Kidney epithelial cell (primary cell): ENCODE results near the gene CHMP2A. TPM values are rescaled to one million over a fixed set of nuclear protein-coding genes. Genes with fewer than 3 reads are reported as not detected.

Source experiments
- DNase-seq: peaks from one replicate; pipeline ENCODE4 v3.0.0-alpha.2; 2010; ENCODE audit warnings: low read depth
- H3K27me3 ChIP-seq: 2 replicates; pipeline ENCODE4 v1.6.0; 2011; ENCODE audit warnings: low read length; ENCODE audit not compliant: control insufficient read depth, insufficient read depth
- H3K36me3 ChIP-seq: 2 replicates; pipeline ENCODE4 v1.5.1; 2011; ENCODE audit warnings: low read length; ENCODE audit not compliant: control insufficient read depth, insufficient read depth
- H3K4me3 ChIP-seq: 2 replicates; pipeline ENCODE4 v1.5.1; 2011; ENCODE audit warnings: low read depth, mild to moderate bottlenecking, control low read depth, low read length
- total RNA-seq: library from RNA; depleted of rRNA; stranded (reverse); fragments of >200 nt; gene quantifications from 2 replicates; pipeline ENCODE4 v1.2.3, GENCODE V29; 2015
- TF ChIP-seq, protein P1 (sequence below): IDR thresholded peaks from 2 replicates; pipeline ENCODE4 v1.5.1; 2011; ENCODE audit warnings: mild to moderate bottlenecking, moderate library complexity, low read length, control low read depth, inconsistent platforms; ENCODE audit not compliant: insufficient read depth, poor library complexity, severe bottlenecking

Gene CHMP2A
- total RNA-seq, 1 donor from 2014 or later: 154 TPM

- Histone ChIP-seq H3K36me3 (peaks cover 1% of the 10 kb centered on the region), H3K4me3 (peak overlapping the region; percentile 64), H3K27me3 (no peaks in the 10 kb centered on the region)
- no peak for DNase-seq
- TF ChIP-seq, protein P1, sequence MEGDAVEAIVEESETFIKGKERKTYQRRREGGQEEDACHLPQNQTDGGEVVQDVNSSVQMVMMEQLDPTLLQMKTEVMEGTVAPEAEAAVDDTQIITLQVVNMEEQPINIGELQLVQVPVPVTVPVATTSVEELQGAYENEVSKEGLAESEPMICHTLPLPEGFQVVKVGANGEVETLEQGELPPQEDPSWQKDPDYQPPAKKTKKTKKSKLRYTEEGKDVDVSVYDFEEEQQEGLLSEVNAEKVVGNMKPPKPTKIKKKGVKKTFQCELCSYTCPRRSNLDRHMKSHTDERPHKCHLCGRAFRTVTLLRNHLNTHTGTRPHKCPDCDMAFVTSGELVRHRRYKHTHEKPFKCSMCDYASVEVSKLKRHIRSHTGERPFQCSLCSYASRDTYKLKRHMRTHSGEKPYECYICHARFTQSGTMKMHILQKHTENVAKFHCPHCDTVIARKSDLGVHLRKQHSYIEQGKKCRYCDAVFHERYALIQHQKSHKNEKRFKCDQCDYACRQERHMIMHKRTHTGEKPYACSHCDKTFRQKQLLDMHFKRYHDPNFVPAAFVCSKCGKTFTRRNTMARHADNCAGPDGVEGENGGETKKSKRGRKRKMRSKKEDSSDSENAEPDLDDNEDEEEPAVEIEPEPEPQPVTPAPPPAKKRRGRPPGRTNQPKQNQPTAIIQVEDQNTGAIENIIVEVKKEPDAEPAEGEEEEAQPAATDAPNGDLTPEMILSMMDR: no peak
Observed at GRCh38 chr19:58573658-58574164, 18.8 kb upstream of the CHMP2A start.

- Histone ChIP-seq H3K4me3 (peak within 1 kb of the TSS; percentile 64), H3K27me3 (no peaks in the 10 kb centered on the region), H3K36me3 (peaks cover 1% of the 10 kb centered on the region)
- TF ChIP-seq, protein P1: no peak
- DNase-seq: peak; percentile 100
Observed at GRCh38 chr19:58572818-58573657, 18.1 kb upstream of the CHMP2A start, which contains the start of gene MZF1. Gene MZF1 (minus strand): TSS chr19:58573335. CDS start chr19:58571389, 1,946 bp downstream.

- H3K27me3 ChIP-seq: no peaks in the 10 kb centered on the region
- peaks cover 1% of the 10 kb centered on the region for H3K36me3 ChIP-seq
- DNase-seq: no peak
- H3K4me3 ChIP-seq: peak overlapping the region; percentile 64
- TF ChIP-seq, protein P1: no peak
Observed at GRCh38 chr19:58572026-58572817, 17.3 kb upstream of the CHMP2A start.

DNA sequence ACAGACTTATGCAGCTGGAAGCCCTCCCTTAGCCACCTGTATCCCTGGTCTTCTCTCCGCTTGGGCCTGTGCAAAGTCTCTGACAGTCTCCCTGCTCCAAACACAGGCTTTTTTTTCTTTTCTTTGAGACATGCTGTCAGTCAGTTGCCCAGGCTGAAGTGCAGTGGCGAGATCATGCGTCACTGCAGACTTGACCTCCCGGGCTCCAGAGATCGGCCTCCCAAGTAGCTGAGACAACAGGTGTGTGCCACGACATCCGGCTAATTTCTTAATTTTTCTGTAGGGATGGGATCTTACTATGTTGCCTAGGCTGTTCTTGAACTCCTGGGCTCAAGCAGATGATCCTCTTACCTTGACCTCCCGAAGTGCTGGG lies 16.7 kb upstream of the CHMP2A start:
- TF ChIP-seq, protein P1: no peak
- no peaks in the 10 kb centered on the region for H3K27me3 ChIP-seq

GRCh38 chr19:58570770-58571574 lies 16.1 kb upstream of the CHMP2A start:
- Histone ChIP-seq H3K4me3 (no peak overlapping the region), H3K27me3 (no peaks in the 10 kb centered on the region), H3K36me3 (peaks cover 1% of the 10 kb centered on the region)
- no peak for DNase-seq
- TF ChIP-seq, protein P1: no peak

More for the DNA sequence above, 16.7 kb upstream of the CHMP2A start:
- DNase-seq: no peak
- Histone ChIP-seq H3K36me3 (peaks cover 1% of the 10 kb centered on the region), H3K4me3 (no peak overlapping the region)
